Measurements from ENCODE around the gene IL17REL.

GRCh38 chr22:50030297-50031188 lies 18.0 kb upstream of the IL17REL start:
- TF ChIP-seq, protein P1, sequence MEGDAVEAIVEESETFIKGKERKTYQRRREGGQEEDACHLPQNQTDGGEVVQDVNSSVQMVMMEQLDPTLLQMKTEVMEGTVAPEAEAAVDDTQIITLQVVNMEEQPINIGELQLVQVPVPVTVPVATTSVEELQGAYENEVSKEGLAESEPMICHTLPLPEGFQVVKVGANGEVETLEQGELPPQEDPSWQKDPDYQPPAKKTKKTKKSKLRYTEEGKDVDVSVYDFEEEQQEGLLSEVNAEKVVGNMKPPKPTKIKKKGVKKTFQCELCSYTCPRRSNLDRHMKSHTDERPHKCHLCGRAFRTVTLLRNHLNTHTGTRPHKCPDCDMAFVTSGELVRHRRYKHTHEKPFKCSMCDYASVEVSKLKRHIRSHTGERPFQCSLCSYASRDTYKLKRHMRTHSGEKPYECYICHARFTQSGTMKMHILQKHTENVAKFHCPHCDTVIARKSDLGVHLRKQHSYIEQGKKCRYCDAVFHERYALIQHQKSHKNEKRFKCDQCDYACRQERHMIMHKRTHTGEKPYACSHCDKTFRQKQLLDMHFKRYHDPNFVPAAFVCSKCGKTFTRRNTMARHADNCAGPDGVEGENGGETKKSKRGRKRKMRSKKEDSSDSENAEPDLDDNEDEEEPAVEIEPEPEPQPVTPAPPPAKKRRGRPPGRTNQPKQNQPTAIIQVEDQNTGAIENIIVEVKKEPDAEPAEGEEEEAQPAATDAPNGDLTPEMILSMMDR (IDR thresholded peaks at IDR 0.05), result peak; percentile 87 to 97 (median 90)
- TF ChIP-seq POLR2A (IDR thresholded peaks at IDR 0.05), result no peak

Measured in tibial nerve (tissue), 3 donors.